Thymus (tissue), 14 donors: ENCODE measurements around the gene AMBP. TPM values are rescaled to one million over a fixed set of nuclear protein-coding genes. Genes with fewer than 3 reads are reported as not detected.

Experiments used
- DNase-seq, 9 donors: peaks; one replicate each; pipeline ENCODE4 v3.0.0-alpha.2; 2013; ENCODE audit warnings: low spot score in 9 of 9, low read depth in 6 of 9, missing footprints in 1 of 9
- H3K27ac ChIP-seq, 2 donors: one replicate each; pipeline ENCODE4 v1.5.1; 2013; ENCODE audit warnings: control low read depth in 1 of 2, low read depth in 1 of 2, low read length in 1 of 2, mild to moderate bottlenecking in 1 of 2, moderate library complexity in 1 of 2
- H3K27me3 ChIP-seq, 2 donors: one replicate each; pipeline ENCODE4 v1.5.1; 2013; ENCODE audit warnings: low read length in 1 of 2; ENCODE audit not compliant: control insufficient read depth in 2 of 2, insufficient read depth in 1 of 2
- H3K36me3 ChIP-seq, 2 donors: one replicate each; pipeline ENCODE4 v1.5.1; 2013; ENCODE audit warnings: low read length in 1 of 2, mild to moderate bottlenecking in 1 of 2, moderate library complexity in 1 of 2; ENCODE audit not compliant: control insufficient read depth in 2 of 2, insufficient read depth in 2 of 2
- H3K4me1 ChIP-seq, 2 donors: one replicate each; pipeline ENCODE4 v1.5.1; 2013; ENCODE audit warnings: low read length in 2 of 2; ENCODE audit not compliant: control insufficient read depth in 2 of 2, insufficient read depth in 2 of 2
- H3K4me3 ChIP-seq, 2 donors: one replicate each; pipeline ENCODE4 v1.5.1; 2013; ENCODE audit warnings: low read length in 2 of 2, control low read depth in 1 of 2, mild to moderate bottlenecking in 1 of 2
- H3K9me3 ChIP-seq, 2 donors: one replicate each; pipeline ENCODE4 v1.5.1; 2013; ENCODE audit warnings: low read length in 1 of 2, mild to moderate bottlenecking in 1 of 2; ENCODE audit not compliant: control insufficient read depth in 2 of 2, insufficient read depth in 1 of 2
- WGBS: extraction: QIAGEN DNeasy Blood & Tissue Kit; methylation state at CpG from one replicate; pipeline ENCODE4 v1.1.7; 2013; 5-methylcytosine and 5-hydroxymethylcytosine counted together
- long read RNA-seq, 10 donors: transcript quantifications; one replicate each; lab custom pipeline, GENCODE V29; 2026
- polyA plus RNA-seq: library from polyadenylated mRNA; stranded (reverse); fragments of 200-250 nt; gene quantifications from one replicate; pipeline ENCODE4 v1.2.3, GENCODE V29; 2013
- total RNA-seq: library from RNA; stranded (reverse); fragments of 120-200 nt; gene quantifications from one replicate; pipeline ENCODE4 v1.2.4, GENCODE V29; 2013
- donor health status: healthy.

The AMBP gene
- total RNA-seq (0.38 TPM), polyA plus RNA-seq (0.82 TPM)
- long read RNA-seq, donor 1, result 0 reads
- long read RNA-seq, donor 2, result 0 reads
- long read RNA-seq, donor 3, result 0 reads
- long read RNA-seq, donor 4, result 0 reads
- long read RNA-seq, donor 5, result 0 reads
- long read RNA-seq, donor 6, result 0 reads
- long read RNA-seq, donor 7, result 0 reads
- long read RNA-seq, donor 8, result 0 reads
- long read RNA-seq, donor 9, result 0 reads
- long read RNA-seq, donor 10, result 0 reads

DNA sequence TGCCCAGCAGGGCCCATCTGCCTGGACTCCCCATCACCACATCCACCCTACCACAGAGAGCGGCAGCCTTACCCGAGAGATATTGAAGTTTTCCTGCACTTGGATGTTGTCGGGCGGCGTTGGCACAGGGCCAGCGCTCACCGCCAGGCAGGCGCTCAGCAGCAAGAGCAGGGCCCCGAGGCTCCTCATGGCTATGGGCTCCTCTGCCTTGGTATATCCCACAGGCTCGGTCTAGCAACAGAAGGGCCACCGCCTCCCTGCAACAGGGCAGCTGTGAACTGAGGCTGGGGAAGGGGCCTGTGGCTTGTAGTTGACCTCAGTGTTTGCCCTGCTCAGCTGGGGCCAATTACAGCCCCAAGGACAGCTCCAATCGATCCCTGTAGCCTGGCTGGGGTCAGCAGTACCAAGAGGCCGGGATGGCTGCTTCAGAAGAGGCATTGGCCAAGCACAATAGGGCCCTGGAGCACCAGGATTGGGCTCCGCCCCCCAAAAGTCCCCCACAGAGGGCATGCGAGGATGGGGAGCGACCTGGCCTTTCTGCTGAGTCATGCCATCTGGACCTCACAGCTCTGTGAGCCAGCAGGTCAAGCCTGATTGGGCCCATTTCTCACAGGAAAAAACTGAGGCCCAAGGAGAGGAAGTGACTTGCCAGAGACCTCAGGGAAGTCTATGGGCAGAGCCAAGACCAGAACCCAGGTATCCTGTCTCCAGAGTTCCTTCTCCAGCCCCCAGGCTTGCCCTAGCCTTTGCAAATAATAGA is at the start of gene AMBP:
TSS of gene AMBP (minus strand) at position 280 of the 760 bp plus-strand sequence. CDS start at position 189, 91 bp downstream.
- Histone ChIP-seq H3K36me3 (no peaks in the 10 kb centered on the region), H3K4me1 (no peaks in the 10 kb centered on the region), H3K9me3 (no peaks in the 10 kb centered on the region), H3K27ac (no peak within 1 kb of the TSS), H3K27me3 (no peaks in the 10 kb centered on the region), H3K4me3 (no peak within 1 kb of the TSS)
- WGBS, result 80% methylated on average over 16 of the region's 16 CpGs
- no peak for DNase-seq

DNA sequence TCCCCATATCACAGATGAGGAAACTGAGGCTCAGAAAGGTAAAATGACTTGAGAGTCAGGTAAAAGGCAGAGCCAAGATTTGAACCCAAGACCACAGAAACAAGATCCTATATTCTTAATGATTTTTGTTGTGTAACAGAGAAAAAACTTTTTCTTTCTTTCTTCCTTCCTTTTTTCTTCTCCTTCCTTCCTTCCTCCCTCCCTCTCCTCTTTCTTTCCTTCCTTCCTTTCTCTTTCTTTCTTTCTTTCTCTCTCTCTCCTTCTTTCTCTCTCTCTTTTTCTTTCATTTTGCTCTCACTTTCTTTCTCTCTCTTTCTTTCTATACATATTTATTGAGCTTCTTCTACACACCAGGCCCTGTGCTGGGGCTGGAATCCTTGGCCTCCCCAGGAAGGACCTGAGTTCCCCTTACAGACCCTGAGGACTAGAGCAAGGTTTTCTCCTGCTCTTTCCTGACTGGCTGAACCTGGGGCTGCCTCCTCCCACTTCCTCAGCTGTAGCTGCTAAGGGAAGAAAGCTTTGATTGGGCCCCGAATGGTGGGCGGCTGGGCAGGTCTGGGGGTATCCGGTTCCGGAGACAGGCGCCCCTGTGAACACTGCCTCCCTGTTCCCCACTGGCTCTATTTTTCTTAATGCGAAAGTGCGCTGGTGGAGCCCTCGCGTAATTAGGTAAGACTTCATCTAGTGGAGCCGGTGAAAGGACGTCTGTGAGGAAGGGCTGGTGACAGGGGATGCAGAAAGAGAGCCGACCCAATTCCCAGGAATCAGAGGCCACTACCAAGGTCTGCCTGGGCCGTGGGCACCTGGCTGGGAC is 48.4 kb upstream of the AMBP start:
- Histone ChIP-seq H3K4me3 (no peak overlapping the region), H3K9me3 (no peaks in the 10 kb centered on the region), H3K36me3 (no peaks in the 10 kb centered on the region), H3K27ac (no peak overlapping the region), H3K4me1 (no peaks in the 10 kb centered on the region), H3K27me3 (peaks cover 0 to 4% of the 10 kb centered on the region in 2 donors)
- WGBS, result 66% methylated on average over 13 of the region's 13 CpGs
- DNase-seq, result no peak

DNA sequence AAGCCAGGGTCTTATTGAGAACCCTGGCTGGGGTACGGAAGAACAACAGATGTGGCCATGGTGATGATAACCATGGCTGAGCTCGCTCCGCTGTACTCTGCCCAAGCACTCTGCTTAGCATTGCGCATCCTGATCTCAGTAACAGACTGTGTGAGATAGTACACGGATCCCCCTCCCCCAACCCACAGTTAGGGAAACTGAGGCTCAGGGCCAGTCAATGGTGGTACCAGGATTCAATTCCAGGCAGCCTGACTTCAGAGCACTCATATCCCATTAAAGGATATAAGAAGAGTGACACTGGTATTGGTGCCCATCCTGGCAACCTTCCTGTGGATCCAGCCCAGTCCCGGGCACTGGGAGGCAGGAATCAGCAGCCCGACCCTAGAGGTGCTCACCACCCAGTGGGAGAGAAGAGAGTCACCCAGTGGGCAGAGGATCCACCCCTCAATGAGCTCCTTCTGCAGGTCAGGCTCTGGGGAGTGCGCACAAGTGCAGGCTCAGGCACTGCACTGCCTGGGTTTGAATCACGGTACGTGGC is 47.4 kb upstream of the AMBP start:
- DNase-seq, result no peak
- Histone ChIP-seq H3K36me3 (no peaks in the 10 kb centered on the region), H3K4me1 (no peaks in the 10 kb centered on the region), H3K4me3 (no peak overlapping the region), H3K9me3 (no peaks in the 10 kb centered on the region), H3K27ac (no peak overlapping the region), H3K27me3 (peaks cover 0 to 4% of the 10 kb centered on the region in 2 donors)
- 72% methylated on average over 10 of the region's 10 CpGs for WGBS

DNA sequence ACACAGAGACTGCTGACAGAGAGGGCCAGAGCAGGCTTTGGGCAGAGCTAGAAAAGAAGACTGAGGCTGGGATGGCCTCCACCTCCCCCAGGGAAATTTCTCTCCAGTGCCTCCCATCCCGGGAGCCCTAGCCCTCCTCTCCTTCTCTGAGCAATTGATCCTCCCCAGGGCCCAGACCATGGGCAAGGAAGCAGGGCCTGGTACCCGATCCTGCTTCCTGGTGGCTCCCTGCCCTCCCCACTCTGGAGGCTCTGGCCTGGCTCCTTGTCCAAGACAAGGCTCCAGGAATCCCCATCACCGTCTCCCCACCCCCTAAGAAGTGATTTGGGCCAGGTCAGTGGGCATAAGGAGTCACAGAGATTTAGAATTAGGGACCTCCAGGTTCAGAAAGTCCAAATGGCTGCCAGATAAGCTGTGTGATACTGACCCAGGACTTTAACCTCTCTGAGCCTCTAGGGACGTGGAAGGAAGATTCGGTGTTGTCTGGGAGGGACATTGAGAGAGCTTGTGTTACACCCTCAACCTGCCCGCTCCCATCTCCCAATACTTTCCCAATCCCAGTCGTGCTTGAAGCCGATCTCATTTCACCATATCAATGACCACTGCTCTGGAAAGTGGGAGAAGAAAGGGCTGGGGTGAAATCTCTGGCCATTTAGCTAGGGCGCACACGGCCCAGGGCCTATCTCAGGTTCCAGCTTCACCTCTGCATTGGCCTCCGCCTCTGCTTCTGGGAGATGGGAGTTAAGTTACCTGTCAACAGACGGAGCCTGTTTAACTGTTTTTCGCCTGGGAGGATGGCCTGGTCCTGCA is 46.8 kb upstream of the AMBP start:
- 91% methylated on average over 13 of the region's 13 CpGs for WGBS
- no peak for DNase-seq
- H3K36me3 ChIP-seq, result no peaks in the 10 kb centered on the region
- no peaks in the 10 kb centered on the region for H3K4me1 ChIP-seq
- H3K27me3 ChIP-seq, result peaks cover 0 to 4% of the 10 kb centered on the region in 2 donors
- H3K4me3 ChIP-seq, result no peak overlapping the region
- no peak overlapping the region for H3K27ac ChIP-seq
- no peaks in the 10 kb centered on the region for H3K9me3 ChIP-seq

DNA sequence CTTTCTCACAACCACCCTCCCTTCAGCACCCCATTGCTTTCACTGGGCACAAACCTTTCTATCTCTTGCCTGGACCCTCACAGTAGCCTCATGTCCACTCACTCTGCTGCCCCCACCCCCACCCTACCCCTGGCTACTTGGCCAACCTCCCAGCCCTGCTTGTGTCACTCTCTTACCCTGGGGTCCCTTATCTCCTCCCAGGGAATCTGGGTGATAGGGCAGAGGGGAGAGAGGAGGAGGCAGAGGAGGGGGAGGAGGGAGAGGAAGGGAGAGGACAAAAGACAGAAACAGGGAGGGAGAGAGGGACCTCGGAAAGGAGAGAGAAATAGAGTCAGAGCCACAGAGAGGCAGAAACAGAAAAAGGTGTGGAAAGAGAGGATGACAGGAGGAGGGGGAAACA is 46.0 kb upstream of the AMBP start:
- H3K27ac ChIP-seq, result no peak overlapping the region
- no peak for DNase-seq
- H3K4me3 ChIP-seq, result no peak overlapping the region
- H3K4me1 ChIP-seq, result no peaks in the 10 kb centered on the region
- 83% methylated on average over 1 of the region's 1 CpG for WGBS
- peaks cover 0 to 7% of the 10 kb centered on the region in 2 donors for H3K27me3 ChIP-seq
- no peaks in the 10 kb centered on the region for H3K36me3 ChIP-seq
- no peaks in the 10 kb centered on the region for H3K9me3 ChIP-seq

DNA sequence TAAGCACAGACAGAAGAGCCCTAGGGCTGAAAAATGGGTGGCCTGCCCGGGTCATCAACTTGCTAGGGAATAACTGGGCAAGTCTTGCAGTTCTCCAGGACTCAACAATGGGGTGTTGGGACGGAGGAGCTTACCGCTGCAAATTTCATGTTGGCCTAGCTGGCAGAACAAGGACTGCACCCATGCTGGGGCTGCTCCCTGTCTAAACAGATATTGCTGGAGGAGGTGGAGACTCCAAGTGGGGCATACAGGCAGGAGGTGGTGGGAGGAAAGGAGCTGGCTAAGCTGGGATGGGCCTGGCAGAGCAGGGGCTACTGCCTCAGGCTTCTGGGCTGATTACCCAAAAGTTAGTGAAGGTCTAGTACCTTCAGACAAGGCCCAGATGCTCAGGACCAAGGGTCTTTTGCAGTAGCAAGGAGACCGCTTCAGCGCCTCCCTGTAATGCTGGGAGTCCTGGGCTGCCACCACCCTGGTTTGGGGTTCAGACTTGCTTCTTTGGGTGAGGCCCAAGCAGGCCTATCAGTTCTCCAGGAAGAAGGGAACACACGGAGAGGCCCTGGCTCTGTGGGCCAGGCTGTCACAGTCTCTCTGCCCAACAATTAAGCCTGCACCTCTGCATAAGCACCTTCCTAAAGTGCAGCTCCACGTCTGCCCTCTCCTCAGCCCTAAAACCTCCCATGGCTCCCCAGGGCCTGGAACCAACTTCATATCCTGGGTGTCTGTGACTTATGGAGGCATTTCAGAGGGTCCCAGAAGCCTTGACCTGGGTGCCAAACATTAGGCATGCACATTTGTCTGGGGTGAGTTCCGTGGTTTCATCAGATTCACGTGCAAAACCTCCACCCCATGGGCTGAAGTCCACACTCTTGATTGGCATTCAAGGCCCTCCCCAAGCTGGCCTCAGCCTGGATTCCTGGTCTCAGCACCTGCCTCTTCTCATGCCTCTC is 45.2 kb upstream of the AMBP start:
- no peak for DNase-seq
- H3K4me3 ChIP-seq, result no peak overlapping the region
- H3K9me3 ChIP-seq, result no peaks in the 10 kb centered on the region
- H3K27me3 ChIP-seq, result peaks cover 0 to 10% of the 10 kb centered on the region in 2 donors
- H3K4me1 ChIP-seq, result no peaks in the 10 kb centered on the region
- no peak overlapping the region for H3K27ac ChIP-seq
- 91% methylated on average over 9 of the region's 9 CpGs for WGBS
- no peaks in the 10 kb centered on the region for H3K36me3 ChIP-seq

DNA sequence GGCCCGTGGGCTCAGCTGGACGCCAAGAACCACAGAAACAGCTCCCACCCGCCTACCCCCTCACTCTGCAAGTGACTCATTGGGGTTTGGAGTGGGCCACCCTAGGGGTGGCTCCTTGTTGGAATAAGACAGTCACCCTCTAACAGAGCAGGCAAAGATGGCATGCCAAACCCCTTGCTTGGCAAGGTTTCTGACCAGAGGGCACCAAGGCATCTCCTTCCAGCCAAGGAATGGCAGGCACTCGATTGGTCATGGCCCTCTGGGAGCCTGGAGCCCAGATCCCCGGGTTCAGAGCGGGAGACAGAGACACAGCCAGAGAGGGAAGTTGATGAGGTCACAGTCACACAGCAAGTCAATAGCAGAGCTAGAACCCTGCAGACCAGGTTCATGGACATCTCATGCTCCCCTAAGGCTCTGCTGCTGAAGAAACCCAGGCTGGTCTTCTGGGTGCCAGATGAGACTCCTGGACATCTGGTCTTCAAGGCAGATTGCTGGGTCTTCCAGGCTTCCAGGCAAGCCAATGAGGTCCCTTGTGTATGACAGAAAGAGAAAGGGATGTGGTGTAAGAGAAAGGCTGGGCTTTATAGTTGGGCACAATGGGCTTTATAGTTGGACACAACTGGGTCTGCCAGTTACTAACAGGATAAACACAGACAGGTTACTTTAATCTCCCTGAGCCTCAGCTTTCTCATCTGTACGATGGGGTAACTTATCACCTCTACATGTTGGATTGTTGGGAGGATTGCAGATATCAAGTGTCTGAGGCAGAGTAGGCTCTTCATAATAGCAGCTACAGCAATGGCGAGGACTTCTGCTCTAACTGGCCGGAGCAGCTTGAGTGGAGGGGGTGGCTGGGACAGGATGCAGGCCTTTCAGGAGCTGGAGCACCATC is 44.3 kb upstream of the AMBP start:
- H3K9me3 ChIP-seq, result no peaks in the 10 kb centered on the region
- no peak overlapping the region for H3K27ac ChIP-seq
- no peak overlapping the region for H3K4me3 ChIP-seq
- H3K27me3 ChIP-seq, result peaks cover 0 to 15% of the 10 kb centered on the region in 2 donors
- no peak for DNase-seq
- 93% methylated on average over 9 of the region's 9 CpGs for WGBS
- no peaks in the 10 kb centered on the region for H3K36me3 ChIP-seq
- H3K4me1 ChIP-seq, result no peaks in the 10 kb centered on the region
